Neural progenitor cell (in vitro differentiated cells): ENCODE data around the gene SMYD2. TPM values are rescaled to one million over a fixed set of nuclear protein-coding genes. Genes with fewer than 3 reads are reported as not detected.

ENCODE experiments used
- DNase-seq: peaks from one replicate; pipeline ENCODE4 v3.0.0-alpha.2; 2016; ENCODE audit warnings: low spot score
- H2AFZ ChIP-seq: fragments of 200-600 bp; sonication (generic); replicated peaks from 2 replicates; pipeline ENCODE4 v1.6.1; 2016; ENCODE audit warnings: antibody characterized with exemption
- H3F3A ChIP-seq: fragments of 200-600 bp; sonication (generic); 2 replicates; pipeline ENCODE4 v1.6.1; 2016; ENCODE audit warnings: antibody characterized with exemption, low read depth
- H3K27ac ChIP-seq: fragments of 200-600 bp; sonication (generic); 2 replicates; pipeline ENCODE4 v1.5.1; 2016; ENCODE audit warnings: mild to moderate bottlenecking
- H3K27me3 ChIP-seq: fragments of 200-600 bp; sonication (generic); 2 replicates; pipeline ENCODE4 v1.6.1; 2016; ENCODE audit warnings: mild to moderate bottlenecking, moderate library complexity
- H3K36me3 ChIP-seq: fragments of 200-600 bp; sonication (generic); 2 replicates; pipeline ENCODE4 v1.5.1; 2016
- H3K4me1 ChIP-seq: fragments of 200-600 bp; sonication (generic); 2 replicates; pipeline ENCODE4 v1.6.1; 2016; ENCODE audit warnings: mixed run types
- H3K4me2 ChIP-seq: fragments of 200-600 bp; sonication (generic); 2 replicates; pipeline ENCODE4 v1.6.1; 2016
- H3K4me3 ChIP-seq: fragments of 200-600 bp; sonication (generic); 2 replicates; pipeline ENCODE4 v1.5.1; 2016
- H3K79me2 ChIP-seq: fragments of 200-600 bp; sonication (generic); 2 replicates; pipeline ENCODE4 v1.6.1; 2016; ENCODE audit warnings: low read depth
- H3K9ac ChIP-seq: fragments of 200-600 bp; sonication (generic); 2 replicates; pipeline ENCODE4 v1.6.1; 2016
- H3K9me3 ChIP-seq: fragments of 200-600 bp; sonication (generic); 2 replicates; pipeline ENCODE4 v1.5.1; 2016; ENCODE audit warnings: low read depth
- H4K20me1 ChIP-seq: fragments of 200-600 bp; sonication (generic); 2 replicates; pipeline ENCODE4 v1.6.1; 2016; ENCODE audit warnings: low read depth
- H3K27ac Mint-ChIP-seq: 3 replicates; pipeline ENCODE4 v1.8.0; 2021; ENCODE audit warnings: mixed read lengths
- H3K27me3 Mint-ChIP-seq: 2 replicates; pipeline ENCODE4 v1.8.0; 2022; ENCODE audit warnings: low read depth, mild to moderate bottlenecking, inconsistent platforms, moderate library complexity, mixed read lengths; ENCODE audit not compliant: insufficient read depth
- H3K36me3 Mint-ChIP-seq: 3 replicates; pipeline ENCODE4 v1.8.0; 2021; ENCODE audit warnings: mixed read lengths
- H3K4me1 Mint-ChIP-seq: 3 replicates; pipeline ENCODE4 v1.8.0; 2021; ENCODE audit warnings: mixed read lengths
- H3K4me3 Mint-ChIP-seq: 3 replicates; pipeline ENCODE4 v1.8.0; 2021; ENCODE audit warnings: mild to moderate bottlenecking, moderate library complexity, mixed read lengths
- H3K9me3 Mint-ChIP-seq: 3 replicates; pipeline ENCODE4 v1.8.0; 2020; ENCODE audit warnings: mixed read lengths
- EZH2 ChIP-seq: fragments of 200-600 bp; sonication (generic); IDR thresholded peaks from 2 replicates; pipeline ENCODE4 v1.6.1; 2017; ENCODE audit warnings: antibody characterized with exemption, mild to moderate bottlenecking, moderate library complexity
- EZH2phosphoT487 ChIP-seq: fragments of 200-600 bp; sonication (generic); IDR thresholded peaks from 2 replicates; pipeline ENCODE4 v1.6.1; 2017; ENCODE audit warnings: antibody characterized with exemption
- total RNA-seq: library from RNA; depleted of rRNA; stranded (reverse); fragments of >200 nt; gene quantifications from 2 replicates; pipeline ENCODE4 v1.2.3, GENCODE V29; 2015; ENCODE audit warnings: low replicate concordance
- TF ChIP-seq, protein P1 (sequence below): fragments of 200-600 bp; sonication (generic); IDR thresholded peaks from 2 replicates; pipeline ENCODE4 v1.5.1; 2017; ENCODE audit warnings: antibody characterized with exemption, mild to moderate bottlenecking

Gene SMYD2
- total RNA-seq, 1 donor from 2014 or later: 20.5 TPM

DNA sequence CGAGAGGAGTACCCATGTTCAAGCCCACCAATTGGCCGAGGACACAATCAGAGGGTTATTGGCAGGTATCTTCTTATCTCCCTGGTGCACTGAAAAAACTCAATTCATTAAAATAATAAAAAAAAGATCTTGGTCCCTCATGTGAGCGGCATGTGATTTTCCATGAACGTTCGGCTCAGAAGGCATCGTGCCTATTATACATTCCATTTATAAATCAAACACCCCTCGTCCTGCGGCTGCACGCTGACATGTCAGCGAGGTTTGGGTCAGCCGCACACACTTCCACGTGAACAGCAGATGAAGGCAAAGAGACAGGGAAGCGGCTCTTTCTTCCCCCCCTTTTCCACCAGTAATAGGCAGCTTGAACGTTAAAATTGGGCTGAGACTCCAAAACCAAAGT, 31.3 kb upstream of the SMYD2 start:
- no peaks in the 10 kb centered on the region for H3K36me3 ChIP-seq
- DNase-seq: no peak
- no peaks in the 10 kb centered on the region for H4K20me1 ChIP-seq
- Mint-ChIP-seq H3K27me3 (no peaks in the 10 kb centered on the region), H3K4me3 (no peak overlapping the region), H3K9me3 (no peaks in the 10 kb centered on the region), H3K4me1 (peaks cover 32% of the 10 kb centered on the region), H3K27ac (no peak overlapping the region), H3K36me3 (no peaks in the 10 kb centered on the region)
- peaks cover 12% of the 10 kb centered on the region for H3F3A ChIP-seq
- no peaks in the 10 kb centered on the region for H3K27me3 ChIP-seq
- H3K9me3 ChIP-seq: no peaks in the 10 kb centered on the region
- H3K27ac ChIP-seq: no peak overlapping the region
- H3K79me2 ChIP-seq: no peaks in the 10 kb centered on the region
- H3K4me1 ChIP-seq: peaks cover 38% of the 10 kb centered on the region
- no peak overlapping the region for H2AFZ ChIP-seq
- no peak overlapping the region for H3K4me3 ChIP-seq
- no peak overlapping the region for H3K4me2 ChIP-seq
- TF ChIP-seq EZH2phosphoT487: no peak
- TF ChIP-seq EZH2: no peak
- TF ChIP-seq, protein P1, sequence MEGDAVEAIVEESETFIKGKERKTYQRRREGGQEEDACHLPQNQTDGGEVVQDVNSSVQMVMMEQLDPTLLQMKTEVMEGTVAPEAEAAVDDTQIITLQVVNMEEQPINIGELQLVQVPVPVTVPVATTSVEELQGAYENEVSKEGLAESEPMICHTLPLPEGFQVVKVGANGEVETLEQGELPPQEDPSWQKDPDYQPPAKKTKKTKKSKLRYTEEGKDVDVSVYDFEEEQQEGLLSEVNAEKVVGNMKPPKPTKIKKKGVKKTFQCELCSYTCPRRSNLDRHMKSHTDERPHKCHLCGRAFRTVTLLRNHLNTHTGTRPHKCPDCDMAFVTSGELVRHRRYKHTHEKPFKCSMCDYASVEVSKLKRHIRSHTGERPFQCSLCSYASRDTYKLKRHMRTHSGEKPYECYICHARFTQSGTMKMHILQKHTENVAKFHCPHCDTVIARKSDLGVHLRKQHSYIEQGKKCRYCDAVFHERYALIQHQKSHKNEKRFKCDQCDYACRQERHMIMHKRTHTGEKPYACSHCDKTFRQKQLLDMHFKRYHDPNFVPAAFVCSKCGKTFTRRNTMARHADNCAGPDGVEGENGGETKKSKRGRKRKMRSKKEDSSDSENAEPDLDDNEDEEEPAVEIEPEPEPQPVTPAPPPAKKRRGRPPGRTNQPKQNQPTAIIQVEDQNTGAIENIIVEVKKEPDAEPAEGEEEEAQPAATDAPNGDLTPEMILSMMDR: no peak
- H3K9ac ChIP-seq: no peak overlapping the region

DNA sequence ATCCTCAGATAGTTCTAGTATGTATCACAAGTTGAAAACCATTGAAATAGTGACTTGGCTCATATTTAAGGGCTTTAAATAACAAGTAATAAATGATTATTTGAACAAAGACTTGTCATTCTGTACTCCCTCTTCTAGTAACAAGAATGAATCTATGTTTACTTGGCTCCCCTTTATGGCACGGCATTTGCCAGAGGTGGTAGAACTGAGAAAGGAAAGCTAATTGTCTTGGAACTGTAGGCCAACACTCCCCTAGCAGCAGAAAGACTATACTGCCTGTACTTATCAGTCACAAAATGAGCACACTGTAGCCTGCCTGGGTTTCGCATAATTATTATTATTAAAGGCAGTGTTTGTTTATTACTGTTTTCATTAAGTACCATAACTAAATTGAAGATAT, 29.6 kb upstream of the SMYD2 start:
- Histone ChIP-seq H3K9me3 (no peaks in the 10 kb centered on the region), H3K36me3 (no peaks in the 10 kb centered on the region), H3K27me3 (no peaks in the 10 kb centered on the region), H3K4me2 (no peak overlapping the region), H2AFZ (no peak overlapping the region), H3K9ac (no peak overlapping the region), H3K27ac (no peak overlapping the region), H4K20me1 (no peaks in the 10 kb centered on the region), H3F3A (peaks cover 12% of the 10 kb centered on the region), H3K79me2 (no peaks in the 10 kb centered on the region), H3K4me3 (no peak overlapping the region), H3K4me1 (peaks cover 29% of the 10 kb centered on the region)
- Mint-ChIP-seq H3K27me3 (no peaks in the 10 kb centered on the region), H3K9me3 (no peaks in the 10 kb centered on the region), H3K27ac (no peak overlapping the region), H3K36me3 (no peaks in the 10 kb centered on the region), H3K4me1 (peaks cover 25% of the 10 kb centered on the region), H3K4me3 (no peak overlapping the region)
- TF ChIP-seq EZH2 (no peak), EZH2phosphoT487 (no peak)
- TF ChIP-seq, protein P1: no peak
- DNase-seq: no peak

DNA sequence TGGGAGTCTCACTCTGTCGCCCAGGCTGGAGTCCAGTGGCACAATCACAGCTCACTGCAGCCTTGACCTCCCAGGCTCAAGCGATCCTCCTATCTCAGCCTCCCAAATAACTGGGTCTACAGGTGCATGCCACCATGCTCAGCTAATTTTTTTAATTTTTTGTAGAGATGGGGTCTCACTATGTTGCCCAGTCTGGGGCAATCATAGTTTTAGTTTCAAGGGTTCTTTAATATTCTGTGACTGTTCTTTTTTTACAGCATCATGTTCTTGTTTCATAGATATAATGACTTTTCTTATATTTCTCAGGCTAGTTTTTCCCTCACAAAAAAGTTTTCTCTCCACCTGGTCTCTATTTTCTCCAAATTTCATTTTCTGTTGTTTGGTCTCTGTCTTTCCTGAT, 25.4 kb upstream of the SMYD2 start:
- no peaks in the 10 kb centered on the region for H3K9me3 Mint-ChIP-seq

More for the DNA sequence above, 25.4 kb upstream of the SMYD2 start:
- Histone ChIP-seq H3F3A (no peaks in the 10 kb centered on the region), H3K9me3 (no peaks in the 10 kb centered on the region), H2AFZ (no peak overlapping the region), H3K27me3 (no peaks in the 10 kb centered on the region), H4K20me1 (no peaks in the 10 kb centered on the region), H3K36me3 (no peaks in the 10 kb centered on the region), H3K9ac (no peak overlapping the region), H3K4me1 (no peaks in the 10 kb centered on the region), H3K4me2 (no peak overlapping the region), H3K79me2 (no peaks in the 10 kb centered on the region), H3K4me3 (no peak overlapping the region), H3K27ac (no peak overlapping the region)
- peaks cover 5% of the 10 kb centered on the region for H3K4me1 Mint-ChIP-seq
- H3K36me3 Mint-ChIP-seq: no peaks in the 10 kb centered on the region
- H3K27me3 Mint-ChIP-seq: peaks cover 2% of the 10 kb centered on the region
- TF ChIP-seq, protein P1: no peak
- no peak for TF ChIP-seq EZH2phosphoT487
- no peak for TF ChIP-seq EZH2
- no peak for DNase-seq
- H3K27ac Mint-ChIP-seq: no peak overlapping the region
- H3K4me3 Mint-ChIP-seq: no peak overlapping the region
